GM23338 (cell line): ENCODE measurements around the gene MAPT. TPM values are rescaled to one million over a fixed set of nuclear protein-coding genes. Genes with fewer than 3 reads are reported as not detected.

ENCODE experiments used
- ATAC-seq: fragments of 200-7000 bp; cut with Tn5 transposase; 3 replicates; pipeline ENCODE4 v1.9.1; 2020
- DNase-seq: peaks from one replicate; pipeline ENCODE4 v3.0.0-alpha.2; 2015; ENCODE audit warnings: low spot score
- H2AFZ ChIP-seq: fragments of 200-600 bp; sonication (generic); 2 replicates; pipeline ENCODE4 v1.8.0; 2016; ENCODE audit warnings: antibody characterized with exemption, mild to moderate bottlenecking, moderate library complexity
- H3F3A ChIP-seq: fragments of 200-600 bp; sonication (generic); replicated peaks from 2 replicates; pipeline ENCODE4 v1.8.0; 2017; ENCODE audit warnings: antibody characterized with exemption, mixed run types, low read depth
- H3K27ac ChIP-seq: fragments of 200-600 bp; sonication (generic); 2 replicates; pipeline ENCODE4 v1.6.1; 2016; ENCODE audit warnings: low read depth
- H3K27me3 ChIP-seq: fragments of 200-600 bp; sonication (generic); 2 replicates; pipeline ENCODE4 v1.8.0; 2016; ENCODE audit warnings: mild to moderate bottlenecking, mixed run types, moderate library complexity; ENCODE audit not compliant: insufficient read depth
- H3K36me3 ChIP-seq: fragments of 200-600 bp; sonication (generic); 2 replicates; pipeline ENCODE4 v1.8.0; 2016; ENCODE audit warnings: mild to moderate bottlenecking; ENCODE audit not compliant: insufficient read depth
- H3K4me1 ChIP-seq: fragments of 200-600 bp; sonication (generic); 2 replicates; pipeline ENCODE4 v1.8.0; 2016; ENCODE audit warnings: mild to moderate bottlenecking, moderate library complexity; ENCODE audit not compliant: insufficient read depth
- H3K4me2 ChIP-seq: fragments of 200-600 bp; sonication (generic); 2 replicates; pipeline ENCODE4 v1.7.1; 2017; ENCODE audit warnings: mixed run types
- H3K4me3 ChIP-seq: fragments of 200-600 bp; sonication (generic); 2 replicates; pipeline ENCODE4 v1.6.1; 2016; ENCODE audit warnings: mixed run types
- H3K79me2 ChIP-seq: fragments of 200-600 bp; sonication (generic); replicated peaks from 2 replicates; pipeline ENCODE4 v1.8.0; 2017; ENCODE audit warnings: mild to moderate bottlenecking; ENCODE audit not compliant: insufficient read depth
- H3K9me2 ChIP-seq: fragments of 200-600 bp; sonication (generic); 2 replicates; pipeline ENCODE4 v1.8.0; 2017; ENCODE audit not compliant: insufficient read depth
- H4K20me1 ChIP-seq: fragments of 200-600 bp; sonication (generic); replicated peaks from 2 replicates; pipeline ENCODE4 v1.8.0; 2017; ENCODE audit warnings: mild to moderate bottlenecking; ENCODE audit not compliant: insufficient read depth
- H3K27ac Mint-ChIP-seq: 2 replicates; pipeline ENCODE4 v1.8.0; 2020; ENCODE audit warnings: inconsistent platforms, mild to moderate bottlenecking, moderate library complexity, mixed read lengths
- H3K27me3 Mint-ChIP-seq: 3 replicates; pipeline ENCODE4 v1.8.0; 2022; ENCODE audit warnings: low read depth, mild to moderate bottlenecking, moderate library complexity, mixed read lengths, inconsistent platforms; ENCODE audit not compliant: insufficient read depth, poor library complexity
- H3K36me3 Mint-ChIP-seq: 3 replicates; pipeline ENCODE4 v1.8.0; 2021; ENCODE audit warnings: low read depth, mild to moderate bottlenecking, inconsistent platforms, moderate library complexity, mixed read lengths
- H3K4me1 Mint-ChIP-seq: 3 replicates; pipeline ENCODE4 v1.8.0; 2020; ENCODE audit warnings: mild to moderate bottlenecking, inconsistent platforms, mixed read lengths
- H3K4me3 Mint-ChIP-seq: 3 replicates; pipeline ENCODE4 v1.8.0; 2021; ENCODE audit warnings: moderate library complexity, mild to moderate bottlenecking, inconsistent platforms, mixed read lengths
- H3K9me3 Mint-ChIP-seq: 3 replicates; pipeline ENCODE4 v1.8.0; 2020; ENCODE audit warnings: moderate library complexity, mild to moderate bottlenecking, inconsistent platforms, mixed read lengths
- CREB1 ChIP-seq: fragments of 250-450 bp; sonication (Bioruptor Pico); IDR thresholded peaks from 2 replicates; pipeline ENCODE4 v1.5.0; 2020; ENCODE audit warnings: low read depth, mild to moderate bottlenecking, moderate library complexity
- ETS1 ChIP-seq: IDR thresholded peaks from 2 replicates; pipeline ENCODE4 v1.6.1; 2016; ENCODE audit warnings: antibody characterized with exemption
- EZH2 ChIP-seq: fragments of 200-600 bp; sonication (generic); IDR thresholded peaks from one replicate; pipeline ENCODE4 v1.8.0; 2017; ENCODE audit warnings: antibody characterized with exemption, mild to moderate bottlenecking, low read depth; ENCODE audit not compliant: unreplicated experiment
- EZH2phosphoT487 ChIP-seq: fragments of 200-600 bp; sonication (generic); IDR thresholded peaks from one replicate; pipeline ENCODE4 v1.8.1; 2018; ENCODE audit warnings: antibody characterized with exemption; ENCODE audit not compliant: unreplicated experiment
- JUNB ChIP-seq: IDR thresholded peaks from one replicate; pipeline ENCODE4 v1.6.1; 2016; ENCODE audit warnings: antibody characterized with exemption; ENCODE audit not compliant: unreplicated experiment
- NANOG ChIP-seq: IDR thresholded peaks from 2 replicates; pipeline ENCODE4 v1.6.1; 2016; ENCODE audit warnings: antibody characterized with exemption, borderline replicate concordance
- POLR2AphosphoS5 ChIP-seq: IDR thresholded peaks from 2 replicates; pipeline ENCODE4 v1.6.1; 2016; ENCODE audit warnings: antibody characterized with exemption, low read depth
- REST ChIP-seq: IDR thresholded peaks from one replicate; pipeline ENCODE4 v1.6.1; 2018; ENCODE audit warnings: antibody characterized with exemption; ENCODE audit not compliant: unreplicated experiment
- STAT1 ChIP-seq: IDR thresholded peaks from one replicate; pipeline ENCODE4 v1.6.1; 2016; ENCODE audit warnings: antibody characterized with exemption; ENCODE audit not compliant: unreplicated experiment
- ZNF114 ChIP-seq: fragments of 250-450 bp; sonication (Bioruptor Pico); IDR thresholded peaks from 2 replicates; pipeline ENCODE4 v1.5.0; 2020; ENCODE audit warnings: mild to moderate bottlenecking, moderate library complexity
- ZNF331 ChIP-seq: fragments of 250-450 bp; sonication (Bioruptor Pico); IDR thresholded peaks from 2 replicates; pipeline ENCODE4 v1.5.0; 2020; ENCODE audit warnings: low read depth, mild to moderate bottlenecking, moderate library complexity
- polyA plus RNA-seq: library from polyadenylated mRNA; unstranded; fragments of >200 nt; fragmentation: Nextera tagmentation; extraction: Ambion mirVana; gene quantifications from 2 replicates; pipeline ENCODE4 v1.2.1, GENCODE V29; 2016
- total RNA-seq: library from RNA; depleted of rRNA; stranded (reverse); fragments of >200 nt; shearing (Covaris generic); gene quantifications from 2 replicates; pipeline ENCODE4 v1.2.3, GENCODE V29; 2014
- TF ChIP-seq, protein P1 (sequence below): fragments of 250-450 bp; sonication (Bioruptor Pico); IDR thresholded peaks from 2 replicates; pipeline ENCODE4 v1.5.0; 2020; ENCODE audit warnings: mild to moderate bottlenecking, moderate library complexity
- TF ChIP-seq, protein P2 (sequence below), 2 experiments: fragments of 200-600 bp in 1 of 2; sonication (generic) in 1 of 2; conservative IDR thresholded peaks; 2 replicates each; pipeline versions ENCODE4 v1.5.1 to v1.6.1; 2016 to 2017; ENCODE audit warnings: antibody characterized with exemption in 2 of 2, low read depth in 2 of 2, mild to moderate bottlenecking in 2 of 2, moderate library complexity in 1 of 2

The MAPT gene
- total and polyA plus RNA-seq, 2 experiments from 2014 or later: 1.1 to 2.1 TPM

- no peaks in the 10 kb centered on the region for H3K79me2 ChIP-seq
- no peaks in the 10 kb centered on the region for H3K36me3 ChIP-seq
- H3K9me3 Mint-ChIP-seq: peaks cover 9% of the 10 kb centered on the region
- H3K27ac Mint-ChIP-seq: no peak overlapping the region
- H3K27ac ChIP-seq: no peak overlapping the region
- 0 out of 2 replicates have a peak, but pooled peaks cover 2% of the 10 kb centered on the region for H3K4me1 ChIP-seq
- no peaks in the 10 kb centered on the region for H4K20me1 ChIP-seq
- H3K27me3 ChIP-seq: no peaks in the 10 kb centered on the region
- H3K27me3 Mint-ChIP-seq: peaks cover 11% of the 10 kb centered on the region
- H3K9me2 ChIP-seq: no peaks in the 10 kb centered on the region
- H3F3A ChIP-seq: 0 out of 2 replicates have a peak, but pooled peaks cover 3% of the 10 kb centered on the region
- no peak overlapping the region for H3K4me3 Mint-ChIP-seq
- H3K36me3 Mint-ChIP-seq: peaks cover 6% of the 10 kb centered on the region; the same call in 1 of the 3 replicates
- DNase-seq (peak; percentile 40), ATAC-seq (peak; percentile 53)
- H3K4me2 ChIP-seq: no peak overlapping the region
- TF ChIP-seq EZH2 (no peak), ZNF331 (CRISPR knock-in tag) (no peak), ZNF114 (CRISPR knock-in tag) (no peak), POLR2AphosphoS5 (no peak), EZH2phosphoT487 (no peak), CREB1 (CRISPR knock-in tag) (no peak), ETS1 (no peak), JUNB (no peak), REST (no peak), NANOG (no peak), STAT1 (no peak)
- TF ChIP-seq, protein P1, sequence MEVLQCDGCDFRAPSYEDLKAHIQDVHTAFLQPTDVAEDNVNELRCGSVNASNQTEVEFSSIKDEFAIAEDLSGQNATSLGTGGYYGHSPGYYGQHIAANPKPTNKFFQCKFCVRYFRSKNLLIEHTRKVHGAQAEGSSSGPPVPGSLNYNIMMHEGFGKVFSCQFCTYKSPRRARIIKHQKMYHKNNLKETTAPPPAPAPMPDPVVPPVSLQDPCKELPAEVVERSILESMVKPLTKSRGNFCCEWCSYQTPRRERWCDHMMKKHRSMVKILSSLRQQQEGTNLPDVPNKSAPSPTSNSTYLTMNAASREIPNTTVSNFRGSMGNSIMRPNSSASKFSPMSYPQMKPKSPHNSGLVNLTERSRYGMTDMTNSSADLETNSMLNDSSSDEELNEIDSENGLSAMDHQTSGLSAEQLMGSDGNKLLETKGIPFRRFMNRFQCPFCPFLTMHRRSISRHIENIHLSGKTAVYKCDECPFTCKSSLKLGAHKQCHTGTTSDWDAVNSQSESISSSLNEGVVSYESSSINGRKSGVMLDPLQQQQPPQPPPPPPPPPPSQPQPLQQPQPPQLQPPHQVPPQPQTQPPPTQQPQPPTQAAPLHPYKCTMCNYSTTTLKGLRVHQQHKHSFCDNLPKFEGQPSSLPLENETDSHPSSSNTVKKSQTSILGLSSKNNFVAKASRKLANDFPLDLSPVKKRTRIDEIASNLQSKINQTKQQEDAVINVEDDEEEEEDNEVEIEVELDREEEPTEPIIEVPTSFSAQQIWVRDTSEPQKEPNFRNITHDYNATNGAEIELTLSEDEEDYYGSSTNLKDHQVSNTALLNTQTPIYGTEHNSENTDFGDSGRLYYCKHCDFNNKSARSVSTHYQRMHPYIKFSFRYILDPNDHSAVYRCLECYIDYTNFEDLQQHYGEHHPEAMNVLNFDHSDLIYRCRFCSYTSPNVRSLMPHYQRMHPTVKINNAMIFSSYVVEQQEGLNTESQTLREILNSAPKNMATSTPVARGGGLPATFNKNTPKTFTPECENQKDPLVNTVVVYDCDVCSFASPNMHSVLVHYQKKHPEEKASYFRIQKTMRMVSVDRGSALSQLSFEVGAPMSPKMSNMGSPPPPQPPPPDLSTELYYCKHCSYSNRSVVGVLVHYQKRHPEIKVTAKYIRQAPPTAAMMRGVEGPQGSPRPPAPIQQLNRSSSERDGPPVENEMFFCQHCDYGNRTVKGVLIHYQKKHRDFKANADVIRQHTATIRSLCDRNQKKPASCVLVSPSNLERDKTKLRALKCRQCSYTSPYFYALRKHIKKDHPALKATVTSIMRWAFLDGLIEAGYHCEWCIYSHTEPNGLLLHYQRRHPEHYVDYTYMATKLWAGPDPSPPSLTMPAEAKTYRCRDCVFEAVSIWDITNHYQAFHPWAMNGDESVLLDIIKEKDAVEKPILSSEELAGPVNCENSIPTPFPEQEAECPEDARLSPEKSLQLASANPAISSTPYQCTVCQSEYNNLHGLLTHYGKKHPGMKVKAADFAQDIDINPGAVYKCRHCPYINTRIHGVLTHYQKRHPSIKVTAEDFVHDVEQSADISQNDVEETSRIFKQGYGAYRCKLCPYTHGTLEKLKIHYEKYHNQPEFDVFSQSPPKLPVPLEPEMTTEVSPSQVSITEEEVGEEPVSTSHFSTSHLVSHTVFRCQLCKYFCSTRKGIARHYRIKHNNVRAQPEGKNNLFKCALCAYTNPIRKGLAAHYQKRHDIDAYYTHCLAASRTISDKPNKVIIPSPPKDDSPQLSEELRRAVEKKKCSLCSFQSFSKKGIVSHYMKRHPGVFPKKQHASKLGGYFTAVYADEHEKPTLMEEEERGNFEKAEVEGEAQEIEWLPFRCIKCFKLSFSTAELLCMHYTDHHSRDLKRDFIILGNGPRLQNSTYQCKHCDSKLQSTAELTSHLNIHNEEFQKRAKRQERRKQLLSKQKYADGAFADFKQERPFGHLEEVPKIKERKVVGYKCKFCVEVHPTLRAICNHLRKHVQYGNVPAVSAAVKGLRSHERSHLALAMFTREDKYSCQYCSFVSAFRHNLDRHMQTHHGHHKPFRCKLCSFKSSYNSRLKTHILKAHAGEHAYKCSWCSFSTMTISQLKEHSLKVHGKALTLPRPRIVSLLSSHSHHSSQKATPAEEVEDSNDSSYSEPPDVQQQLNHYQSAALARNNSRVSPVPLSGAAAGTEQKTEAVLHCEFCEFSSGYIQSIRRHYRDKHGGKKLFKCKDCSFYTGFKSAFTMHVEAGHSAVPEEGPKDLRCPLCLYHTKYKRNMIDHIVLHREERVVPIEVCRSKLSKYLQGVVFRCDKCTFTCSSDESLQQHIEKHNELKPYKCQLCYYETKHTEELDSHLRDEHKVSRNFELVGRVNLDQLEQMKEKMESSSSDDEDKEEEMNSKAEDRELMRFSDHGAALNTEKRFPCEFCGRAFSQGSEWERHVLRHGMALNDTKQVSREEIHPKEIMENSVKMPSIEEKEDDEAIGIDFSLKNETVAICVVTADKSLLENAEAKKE (CRISPR knock-in tag): no peak
- TF ChIP-seq, protein P2, sequence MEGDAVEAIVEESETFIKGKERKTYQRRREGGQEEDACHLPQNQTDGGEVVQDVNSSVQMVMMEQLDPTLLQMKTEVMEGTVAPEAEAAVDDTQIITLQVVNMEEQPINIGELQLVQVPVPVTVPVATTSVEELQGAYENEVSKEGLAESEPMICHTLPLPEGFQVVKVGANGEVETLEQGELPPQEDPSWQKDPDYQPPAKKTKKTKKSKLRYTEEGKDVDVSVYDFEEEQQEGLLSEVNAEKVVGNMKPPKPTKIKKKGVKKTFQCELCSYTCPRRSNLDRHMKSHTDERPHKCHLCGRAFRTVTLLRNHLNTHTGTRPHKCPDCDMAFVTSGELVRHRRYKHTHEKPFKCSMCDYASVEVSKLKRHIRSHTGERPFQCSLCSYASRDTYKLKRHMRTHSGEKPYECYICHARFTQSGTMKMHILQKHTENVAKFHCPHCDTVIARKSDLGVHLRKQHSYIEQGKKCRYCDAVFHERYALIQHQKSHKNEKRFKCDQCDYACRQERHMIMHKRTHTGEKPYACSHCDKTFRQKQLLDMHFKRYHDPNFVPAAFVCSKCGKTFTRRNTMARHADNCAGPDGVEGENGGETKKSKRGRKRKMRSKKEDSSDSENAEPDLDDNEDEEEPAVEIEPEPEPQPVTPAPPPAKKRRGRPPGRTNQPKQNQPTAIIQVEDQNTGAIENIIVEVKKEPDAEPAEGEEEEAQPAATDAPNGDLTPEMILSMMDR (conservative IDR thresholded peaks at IDR 0.05; ENCODE audit: low read depth in 2 of 2): no peak
- H3K4me3 ChIP-seq: no peak overlapping the region
- H2AFZ ChIP-seq: no peak overlapping the region
- peaks cover 9% of the 10 kb centered on the region for H3K4me1 Mint-ChIP-seq
These were observed 126.6 kb downstream of the MAPT start for GRCh38 chr17:46020998-46021397.
